Measurements from ENCODE around the gene P2RY6.

DNA sequence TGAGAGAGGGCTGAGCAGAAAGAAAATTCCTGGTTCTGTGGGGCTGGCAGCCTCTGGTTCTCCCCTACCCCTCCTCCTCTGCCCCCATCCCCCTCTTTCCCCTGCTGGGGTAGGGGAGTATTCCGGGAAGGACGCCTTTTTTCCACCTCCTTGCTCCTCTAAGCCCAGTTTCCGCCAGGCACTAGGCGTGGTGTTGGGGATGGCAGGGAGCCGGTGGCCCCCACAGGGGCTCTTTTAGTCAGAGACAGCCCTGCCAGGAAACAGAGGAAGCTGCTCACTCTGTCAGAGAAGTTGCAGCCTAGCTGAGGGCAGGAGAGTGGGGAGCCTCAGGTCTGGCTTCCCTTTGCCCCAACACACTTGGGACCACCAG is 20.4 kb downstream of the P2RY6 start:
- TF ChIP-seq POLR2A (IDR thresholded peaks at IDR 0.05; ENCODE audit: low read depth, low read length) = no peak
- TF ChIP-seq, protein P1, sequence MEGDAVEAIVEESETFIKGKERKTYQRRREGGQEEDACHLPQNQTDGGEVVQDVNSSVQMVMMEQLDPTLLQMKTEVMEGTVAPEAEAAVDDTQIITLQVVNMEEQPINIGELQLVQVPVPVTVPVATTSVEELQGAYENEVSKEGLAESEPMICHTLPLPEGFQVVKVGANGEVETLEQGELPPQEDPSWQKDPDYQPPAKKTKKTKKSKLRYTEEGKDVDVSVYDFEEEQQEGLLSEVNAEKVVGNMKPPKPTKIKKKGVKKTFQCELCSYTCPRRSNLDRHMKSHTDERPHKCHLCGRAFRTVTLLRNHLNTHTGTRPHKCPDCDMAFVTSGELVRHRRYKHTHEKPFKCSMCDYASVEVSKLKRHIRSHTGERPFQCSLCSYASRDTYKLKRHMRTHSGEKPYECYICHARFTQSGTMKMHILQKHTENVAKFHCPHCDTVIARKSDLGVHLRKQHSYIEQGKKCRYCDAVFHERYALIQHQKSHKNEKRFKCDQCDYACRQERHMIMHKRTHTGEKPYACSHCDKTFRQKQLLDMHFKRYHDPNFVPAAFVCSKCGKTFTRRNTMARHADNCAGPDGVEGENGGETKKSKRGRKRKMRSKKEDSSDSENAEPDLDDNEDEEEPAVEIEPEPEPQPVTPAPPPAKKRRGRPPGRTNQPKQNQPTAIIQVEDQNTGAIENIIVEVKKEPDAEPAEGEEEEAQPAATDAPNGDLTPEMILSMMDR (conservative IDR thresholded peaks at IDR 0.05; ENCODE audit: low read depth, low read length) = no peak

Measured in IMR-90 (cell line).